Transverse colon (tissue), 4 donors: ENCODE measurements around the gene ARID4B.

Source experiments
- POLR2A ChIP-seq: fragments of 450-650 bp; IDR thresholded peaks from one replicate; pipeline ENCODE4 v1.6.1; 2016; ENCODE audit warnings: antibody characterized with exemption, mild to moderate bottlenecking, moderate library complexity
- POLR2AphosphoS5 ChIP-seq, 3 donors: sonication (generic); formaldehyde crosslinking; IDR thresholded peaks; one replicate each; pipeline ENCODE4 v1.6.1; 2016; ENCODE audit warnings: antibody characterized with exemption in 3 of 3
- TF ChIP-seq, protein P1 (sequence below), 5 experiments: fragments of 200-600 bp in 3 of 5; fragments of 450-650 bp in 2 of 5; sonication (generic) in 3 of 5; IDR thresholded peaks; 1 replicate in 2 of 5; 2 replicates in 3 of 5; pipeline ENCODE4 v1.5.1; 2016 to 2017; ENCODE audit warnings: antibody characterized with exemption in 5 of 5, inconsistent platforms in 3 of 5, mild to moderate bottlenecking in 2 of 5, moderate library complexity in 1 of 5

DNA sequence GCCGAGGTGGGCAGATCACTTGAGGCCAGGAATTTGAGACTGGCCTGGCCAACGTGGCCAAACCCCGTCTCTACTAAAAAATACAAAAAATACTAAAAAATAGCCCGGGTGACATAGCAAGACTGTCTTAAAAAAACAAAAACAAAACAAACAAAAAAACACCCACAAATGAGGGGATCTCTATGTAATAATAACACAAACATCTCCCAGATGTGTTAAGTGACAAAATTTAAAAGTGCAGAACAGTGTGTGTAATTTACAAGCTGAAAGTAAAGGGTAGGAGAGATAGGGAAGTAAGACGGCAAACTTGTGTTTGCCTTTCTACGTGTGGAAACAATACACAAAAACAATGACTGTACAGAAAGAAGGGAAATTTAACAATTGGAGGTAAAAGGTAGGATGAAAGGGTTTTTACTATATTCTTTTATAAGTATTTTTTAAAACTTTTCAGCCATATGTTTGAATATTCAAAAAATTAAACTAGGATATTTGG lies 36.3 kb downstream of the ARID4B start:
- TF ChIP-seq, protein P1, sequence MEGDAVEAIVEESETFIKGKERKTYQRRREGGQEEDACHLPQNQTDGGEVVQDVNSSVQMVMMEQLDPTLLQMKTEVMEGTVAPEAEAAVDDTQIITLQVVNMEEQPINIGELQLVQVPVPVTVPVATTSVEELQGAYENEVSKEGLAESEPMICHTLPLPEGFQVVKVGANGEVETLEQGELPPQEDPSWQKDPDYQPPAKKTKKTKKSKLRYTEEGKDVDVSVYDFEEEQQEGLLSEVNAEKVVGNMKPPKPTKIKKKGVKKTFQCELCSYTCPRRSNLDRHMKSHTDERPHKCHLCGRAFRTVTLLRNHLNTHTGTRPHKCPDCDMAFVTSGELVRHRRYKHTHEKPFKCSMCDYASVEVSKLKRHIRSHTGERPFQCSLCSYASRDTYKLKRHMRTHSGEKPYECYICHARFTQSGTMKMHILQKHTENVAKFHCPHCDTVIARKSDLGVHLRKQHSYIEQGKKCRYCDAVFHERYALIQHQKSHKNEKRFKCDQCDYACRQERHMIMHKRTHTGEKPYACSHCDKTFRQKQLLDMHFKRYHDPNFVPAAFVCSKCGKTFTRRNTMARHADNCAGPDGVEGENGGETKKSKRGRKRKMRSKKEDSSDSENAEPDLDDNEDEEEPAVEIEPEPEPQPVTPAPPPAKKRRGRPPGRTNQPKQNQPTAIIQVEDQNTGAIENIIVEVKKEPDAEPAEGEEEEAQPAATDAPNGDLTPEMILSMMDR (IDR thresholded peaks at IDR 0.05), result no peak
- TF ChIP-seq POLR2A, result no peak
- TF ChIP-seq POLR2AphosphoS5 (IDR thresholded peaks at IDR 0.05), result no peak
